Right lobe of liver (tissue), 6 donors: Measurements from ENCODE around the gene IL1A. TPM values are rescaled to one million over a fixed set of nuclear protein-coding genes. Genes with fewer than 3 reads are reported as not detected.

Source experiments
- ATAC-seq, 4 donors: fragments of 200-7000 bp; cut with Tn5 transposase; one replicate each; pipeline ENCODE4 v1.9.1; 2020; ENCODE audit warnings: mild to moderate bottlenecking in 4 of 4, moderate library complexity in 4 of 4
- DNase-seq, 3 donors: peaks; one replicate each; pipeline ENCODE4 v3.0.0-alpha.2; 2020
- H3K27ac ChIP-seq, 3 donors: fragments of 200-600 bp; one replicate each; pipeline ENCODE4 v1.8.0; 2022
- H3K27me3 ChIP-seq, 2 donors: fragments of 200-600 bp; one replicate each; pipeline ENCODE4 v1.8.0; 2022
- H3K36me3 ChIP-seq, 4 donors: fragments of 200-600 bp; sonication (generic) in 1 of 4; one replicate each; pipeline versions ENCODE4 v1.5.1 to v1.8.0; 2017 to 2022; ENCODE audit warnings: control low read depth in 1 of 4
- H3K4me1 ChIP-seq, 4 donors: fragments of 200-600 bp; sonication (generic) in 1 of 4; one replicate each; pipeline versions ENCODE4 v1.5.1 to v1.8.0; 2017 to 2022; ENCODE audit warnings: control low read depth in 1 of 4
- H3K4me3 ChIP-seq, 3 donors: fragments of 200-600 bp; one replicate each; pipeline ENCODE4 v1.8.0; 2022
- H3K9me3 ChIP-seq, 4 donors: fragments of 200-600 bp; sonication (generic) in 1 of 4; one replicate each; pipeline versions ENCODE4 v1.5.1 to v1.8.0; 2017 to 2022; ENCODE audit warnings: control low read depth in 1 of 4
- POLR2A ChIP-seq: fragments of 450-650 bp; IDR thresholded peaks from one replicate; pipeline ENCODE4 v1.6.1; 2017; ENCODE audit warnings: antibody characterized with exemption, mild to moderate bottlenecking
- WGBS: methylation state at CpG from one replicate; pipeline ENCODE4 v1.1.6; 2018; ENCODE audit warnings: low coverage, low lambda C conversion rate; ENCODE audit not compliant: insufficient coverage; ENCODE audit errors: missing lambda C conversion rate; 5-methylcytosine and 5-hydroxymethylcytosine counted together
- intact Hi-C, 2 donors: fragments of 100-400 bp; cut with DNase I; formaldehyde crosslinking; loops; one replicate each; pipeline versions ENCODE4 v1.11.2 to v1.14.1; 2022
- total RNA-seq, 6 experiments: library from RNA; depleted of rRNA in 2 of 6; stranded (reverse); fragments of >200 nt in 2 of 6; fragmentation: NEBNext Ultra II Directional in 3 of 6; extraction: Animal tissue kit (Norgen Biotek cat#: 25700) in 3 of 6; gene quantifications; one replicate each; pipeline versions ENCODE4 v1.1.0 to v1.2.4, GENCODE V29; 2016 to 2023
- TF ChIP-seq, protein P1 (sequence below), 4 donors: fragments of 200-600 bp in 3 of 4; fragments of 450-650 bp in 1 of 4; IDR thresholded peaks; one replicate each; pipeline versions ENCODE4 v1.5.1 to v1.8.0; 2016 to 2022; ENCODE audit warnings: antibody characterized with exemption in 4 of 4, mild to moderate bottlenecking in 2 of 4
- donor health status: DM: no; HTN: yes; CAD: no.
- donor health status: DM: no; HTN: no; CAD: no.
- donor health status: DM: no; HTN: no; CAD: no.
- donor health status: DM: no; HTN: yes; CAD: no.
- donor health status: DM: no; HTN: yes; CAD: no.

Gene IL1A
- total RNA-seq, 6 experiments from 2014 or later, result not detected

- Histone ChIP-seq H3K4me1 (no peaks in the 10 kb centered on the region), H3K36me3 (no peaks in the 10 kb centered on the region), H3K27ac (no peak overlapping the region), H3K4me3 (no peak overlapping the region), H3K9me3 (no peaks in the 10 kb centered on the region), H3K27me3 (no peaks in the 10 kb centered on the region)
- WGBS, result 68% methylated on average over 3 of the region's 4 CpGs
- DNase-seq (no peak), ATAC-seq (no peak)
- intact Hi-C loops, result no loop called here
- TF ChIP-seq POLR2A, result no peak
- TF ChIP-seq, protein P1, sequence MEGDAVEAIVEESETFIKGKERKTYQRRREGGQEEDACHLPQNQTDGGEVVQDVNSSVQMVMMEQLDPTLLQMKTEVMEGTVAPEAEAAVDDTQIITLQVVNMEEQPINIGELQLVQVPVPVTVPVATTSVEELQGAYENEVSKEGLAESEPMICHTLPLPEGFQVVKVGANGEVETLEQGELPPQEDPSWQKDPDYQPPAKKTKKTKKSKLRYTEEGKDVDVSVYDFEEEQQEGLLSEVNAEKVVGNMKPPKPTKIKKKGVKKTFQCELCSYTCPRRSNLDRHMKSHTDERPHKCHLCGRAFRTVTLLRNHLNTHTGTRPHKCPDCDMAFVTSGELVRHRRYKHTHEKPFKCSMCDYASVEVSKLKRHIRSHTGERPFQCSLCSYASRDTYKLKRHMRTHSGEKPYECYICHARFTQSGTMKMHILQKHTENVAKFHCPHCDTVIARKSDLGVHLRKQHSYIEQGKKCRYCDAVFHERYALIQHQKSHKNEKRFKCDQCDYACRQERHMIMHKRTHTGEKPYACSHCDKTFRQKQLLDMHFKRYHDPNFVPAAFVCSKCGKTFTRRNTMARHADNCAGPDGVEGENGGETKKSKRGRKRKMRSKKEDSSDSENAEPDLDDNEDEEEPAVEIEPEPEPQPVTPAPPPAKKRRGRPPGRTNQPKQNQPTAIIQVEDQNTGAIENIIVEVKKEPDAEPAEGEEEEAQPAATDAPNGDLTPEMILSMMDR (IDR thresholded peaks at IDR 0.05), result no peak
These were observed 3.6 kb upstream of the IL1A start for GRCh38 chr2:112787729-112788393.

GRCh38 chr2:112787294-112787693 lies 3.0 kb upstream of the IL1A start:
- no peak overlapping the region for H3K27ac ChIP-seq
- 69% methylated on average over 3 of the region's 3 CpGs for WGBS
- no peaks in the 10 kb centered on the region for H3K4me1 ChIP-seq
- TF ChIP-seq POLR2A, result no peak
- TF ChIP-seq, protein P1 (IDR thresholded peaks at IDR 0.05), result no peak
- H3K9me3 ChIP-seq, result no peaks in the 10 kb centered on the region
- ATAC-seq (no peak), DNase-seq (no peak)
- no peaks in the 10 kb centered on the region for H3K36me3 ChIP-seq
- no peaks in the 10 kb centered on the region for H3K27me3 ChIP-seq
- intact Hi-C loops, result no loop called here
- H3K4me3 ChIP-seq, result no peak overlapping the region

DNA sequence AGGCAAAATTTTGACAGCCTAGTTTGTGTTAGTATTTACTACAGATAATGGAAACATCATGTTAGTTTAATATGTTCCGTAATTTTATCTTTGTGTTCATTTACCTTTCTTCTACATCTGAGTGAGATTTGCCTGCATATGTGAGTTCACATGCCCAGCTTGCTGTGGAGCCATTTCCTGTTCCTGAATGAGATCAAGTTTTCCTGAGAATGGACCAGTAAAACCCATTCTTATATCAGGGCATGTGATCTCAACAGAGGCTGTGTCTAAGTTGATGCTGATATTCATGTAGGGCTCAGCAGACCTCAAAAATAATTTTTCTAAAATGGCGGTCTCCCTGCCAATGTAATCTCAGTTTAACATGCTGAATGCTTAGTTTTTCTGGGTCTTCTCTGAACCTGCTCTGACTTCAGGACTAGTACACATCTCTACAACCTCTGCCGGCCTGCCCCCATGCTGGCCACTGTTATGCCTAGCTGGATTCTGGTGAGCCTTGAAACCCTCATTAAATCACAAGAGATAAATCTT lies 1.0 kb downstream of the IL1A start:
- ATAC-seq, result no peak
- Histone ChIP-seq H3K4me3 (no peak overlapping the region), H3K27ac (no peak overlapping the region), H3K9me3 (no peaks in the 10 kb centered on the region), H3K4me1 (no peaks in the 10 kb centered on the region), H3K36me3 (no peaks in the 10 kb centered on the region), H3K27me3 (no peaks in the 10 kb centered on the region)
- intact Hi-C loops, result no loop called here
- 100% methylated on average over 3 of the region's 3 CpGs for WGBS
- no peak for TF ChIP-seq POLR2A
- TF ChIP-seq, protein P1 (IDR thresholded peaks at IDR 0.05), result no peak
- DNase-seq, result no peak

DNA sequence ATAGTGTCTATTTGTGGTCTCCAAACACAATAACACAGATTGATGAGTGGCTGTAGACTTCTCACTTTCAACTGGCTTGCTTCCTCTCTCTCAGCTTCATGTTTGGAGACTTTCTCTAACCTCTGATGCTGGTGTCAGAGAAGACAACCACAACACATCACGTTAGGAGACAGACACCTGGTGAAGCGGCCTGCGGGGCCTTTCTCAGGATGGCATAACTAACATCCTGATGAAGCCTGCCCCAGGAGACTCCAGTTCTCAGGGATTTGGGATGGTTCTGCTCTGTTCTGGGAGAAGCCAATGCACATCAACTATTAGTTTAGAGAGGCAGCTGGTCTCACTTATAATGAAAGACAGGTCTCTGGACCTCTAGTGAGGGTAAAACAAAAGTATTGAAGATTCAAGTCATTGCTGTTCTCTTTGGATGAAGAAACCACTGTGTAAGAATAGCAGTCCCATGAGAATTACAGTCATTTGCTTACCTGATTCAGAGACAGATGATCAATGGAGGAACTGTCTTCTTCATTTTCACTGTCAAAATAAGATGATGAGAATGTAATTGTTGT lies 2.0 kb downstream of the IL1A start:
- intact Hi-C loops, result no loop called here
- DNase-seq, result no peak
- 71% methylated on average over 1 of the region's 3 CpGs for WGBS

More for the DNA sequence above, 2.0 kb downstream of the IL1A start:
- no peak for TF ChIP-seq POLR2A
- TF ChIP-seq, protein P1 (IDR thresholded peaks at IDR 0.05), result no peak
- Histone ChIP-seq H3K4me1 (no peaks in the 10 kb centered on the region), H3K36me3 (no peaks in the 10 kb centered on the region), H3K9me3 (no peaks in the 10 kb centered on the region), H3K4me3 (no peak overlapping the region), H3K27ac (no peak overlapping the region), H3K27me3 (no peaks in the 10 kb centered on the region)
- ATAC-seq, result no peak
